Activated CD8-positive, alpha-beta memory T cell treated with anti-CD3 and anti-CD28 coated beads for 48 hours (primary cell): ENCODE measurements around the gene SMPD4.
"Not testable (repeated sequence)": the region's sequence is repeated elsewhere in the genome, so short reads cannot be mapped to it uniquely, and the experiment has no call there.

Source experiments
- DNase-seq, 3 experiments: peaks; one replicate each; pipeline ENCODE4 v3.0.0-alpha.2; 2020; ENCODE audit warnings: low read depth in 2 of 3, low spot score in 2 of 3

The SMPD4 gene, protein sequence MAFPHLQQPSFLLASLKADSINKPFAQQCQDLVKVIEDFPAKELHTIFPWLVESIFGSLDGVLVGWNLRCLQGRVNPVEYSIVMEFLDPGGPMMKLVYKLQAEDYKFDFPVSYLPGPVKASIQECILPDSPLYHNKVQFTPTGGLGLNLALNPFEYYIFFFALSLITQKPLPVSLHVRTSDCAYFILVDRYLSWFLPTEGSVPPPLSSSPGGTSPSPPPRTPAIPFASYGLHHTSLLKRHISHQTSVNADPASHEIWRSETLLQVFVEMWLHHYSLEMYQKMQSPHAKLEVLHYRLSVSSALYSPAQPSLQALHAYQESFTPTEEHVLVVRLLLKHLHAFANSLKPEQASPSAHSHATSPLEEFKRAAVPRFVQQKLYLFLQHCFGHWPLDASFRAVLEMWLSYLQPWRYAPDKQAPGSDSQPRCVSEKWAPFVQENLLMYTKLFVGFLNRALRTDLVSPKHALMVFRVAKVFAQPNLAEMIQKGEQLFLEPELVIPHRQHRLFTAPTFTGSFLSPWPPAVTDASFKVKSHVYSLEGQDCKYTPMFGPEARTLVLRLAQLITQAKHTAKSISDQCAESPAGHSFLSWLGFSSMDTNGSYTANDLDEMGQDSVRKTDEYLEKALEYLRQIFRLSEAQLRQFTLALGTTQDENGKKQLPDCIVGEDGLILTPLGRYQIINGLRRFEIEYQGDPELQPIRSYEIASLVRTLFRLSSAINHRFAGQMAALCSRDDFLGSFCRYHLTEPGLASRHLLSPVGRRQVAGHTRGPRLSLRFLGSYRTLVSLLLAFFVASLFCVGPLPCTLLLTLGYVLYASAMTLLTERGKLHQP

GRCh38 chr2:130181325-130181879, at the start of gene SMPD4:
SMPD4 (minus strand) TSS chr2:130181602; CDS start chr2:130176592, 5,010 bp downstream.
- peak; percentile 94 to 98 (median 95) for DNase-seq

GRCh38 chr2:130230907-130231306, 49.5 kb upstream of the SMPD4 start:
- DNase-seq = not testable (repeated sequence)

- DNase-seq = not testable (repeated sequence)
Measured at GRCh38 chr2:130230376-130230775, 49.0 kb upstream of the SMPD4 start.

- not testable (repeated sequence) for DNase-seq
Measured at GRCh38 chr2:130229161-130229510, 47.7 kb upstream of the SMPD4 start.

- DNase-seq = not testable (repeated sequence)
Measured at GRCh38 chr2:130228467-130229160, 47.2 kb upstream of the SMPD4 start.

- DNase-seq = not testable (repeated sequence)
Measured at GRCh38 chr2:130228005-130228404, 46.6 kb upstream of the SMPD4 start.

- DNase-seq = not testable (repeated sequence)
Measured at GRCh38 chr2:130222523-130222922, 41.1 kb upstream of the SMPD4 start.

DNA sequence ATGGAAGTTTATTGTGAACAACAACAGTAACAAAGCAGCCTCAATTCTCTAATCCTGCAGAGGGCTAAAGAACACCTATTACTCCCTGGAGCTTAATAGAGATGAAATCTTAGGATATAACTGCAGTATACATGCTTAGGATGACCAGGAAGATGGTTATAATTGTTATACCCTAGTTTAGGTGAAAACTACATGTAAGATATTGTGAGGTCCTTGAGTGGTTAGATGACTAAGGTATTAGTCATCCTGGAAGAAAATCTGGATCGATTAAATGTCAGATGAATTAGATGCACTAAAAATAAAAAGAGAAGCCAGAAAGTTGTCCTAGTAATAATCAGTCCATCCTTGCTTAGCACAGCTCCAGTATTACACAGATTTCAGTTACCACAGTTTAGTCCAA, 39.1 kb upstream of the SMPD4 start:
- DNase-seq = not testable (repeated sequence)

GRCh38 chr2:130219147-130219546, 37.7 kb upstream of the SMPD4 start:
- DNase-seq = not testable (repeated sequence)

GRCh38 chr2:130207051-130207450, 25.6 kb upstream of the SMPD4 start:
- DNase-seq = not testable (repeated sequence)

GRCh38 chr2:130203150-130203549, 21.7 kb upstream of the SMPD4 start:
- not testable (repeated sequence) for DNase-seq

DNA sequence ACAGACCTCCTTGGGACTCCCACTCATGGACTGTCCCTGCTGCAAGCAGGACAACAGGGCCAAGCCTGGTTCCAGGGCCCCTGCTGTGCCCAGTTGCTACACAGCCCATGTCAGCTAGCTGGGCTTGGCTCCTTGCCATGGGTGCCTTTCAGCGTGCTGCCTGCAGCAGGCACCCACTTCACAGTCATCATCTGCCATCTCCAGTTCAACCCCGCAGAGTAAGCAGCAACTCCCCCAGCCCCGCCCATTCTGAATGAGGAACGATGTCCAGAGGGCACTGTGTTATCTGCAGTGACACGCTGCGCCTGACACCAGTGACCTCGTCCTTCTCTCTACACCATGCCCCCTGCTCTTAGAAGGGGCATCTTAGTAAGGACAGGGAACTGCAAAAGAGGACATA, 21.1 kb upstream of the SMPD4 start:
- DNase-seq = not testable (repeated sequence)

DNA sequence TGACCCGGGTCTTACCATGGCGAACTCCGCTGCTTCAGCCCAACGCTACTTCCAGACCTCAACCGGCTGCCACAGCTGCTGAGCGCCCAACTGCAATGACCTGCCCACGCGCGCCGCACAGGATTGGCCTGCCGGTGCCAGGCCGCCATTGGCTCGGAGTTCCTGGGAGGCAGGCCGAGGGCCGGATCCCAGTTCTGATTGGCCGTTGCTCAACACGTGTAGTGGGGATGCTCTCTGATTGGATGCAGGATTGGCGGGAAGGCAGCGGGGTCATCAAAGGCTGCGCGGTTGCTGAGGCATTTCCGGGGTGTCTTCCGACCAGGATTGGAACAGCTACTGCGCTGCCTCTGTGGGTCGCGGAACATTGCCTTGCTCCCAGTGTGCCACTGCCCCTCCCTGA, 16.9 kb upstream of the SMPD4 start, which contains the start of gene TUBA3E:
TSS of gene TUBA3E (minus strand) at position 97 of the 400 bp plus-strand sequence. CDS start at position 18, 79 bp downstream.
- no peak for DNase-seq

DNA sequence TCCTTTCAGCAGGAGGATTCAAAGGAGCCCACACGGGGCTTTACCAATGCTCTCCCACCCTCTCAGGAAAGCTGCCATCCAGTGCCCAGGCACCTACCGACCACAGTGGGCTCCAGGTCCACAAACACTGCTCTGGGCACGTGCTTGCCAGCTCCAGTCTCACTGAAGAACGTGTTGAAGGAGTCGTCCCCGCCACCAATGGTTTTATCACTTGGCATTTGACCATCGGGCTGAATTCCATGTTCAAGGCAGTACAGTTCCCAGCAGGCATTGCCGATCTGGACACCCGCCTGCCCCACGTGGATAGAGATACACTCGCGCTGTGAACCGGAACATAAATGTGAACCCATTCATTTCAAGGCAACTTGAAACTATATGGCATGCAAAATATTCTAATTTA, 14.7 kb upstream of the SMPD4 start:
- not testable (repeated sequence) for DNase-seq

- not testable (repeated sequence) for DNase-seq
Measured at GRCh38 chr2:130195089-130195635, 13.8 kb upstream of the SMPD4 start.

GRCh38 chr2:130193824-130194223, 12.4 kb upstream of the SMPD4 start:
- DNase-seq = not testable (repeated sequence)

GRCh38 chr2:130192451-130192850, 11.0 kb upstream of the SMPD4 start:
- DNase-seq = not testable (repeated sequence)

DNA sequence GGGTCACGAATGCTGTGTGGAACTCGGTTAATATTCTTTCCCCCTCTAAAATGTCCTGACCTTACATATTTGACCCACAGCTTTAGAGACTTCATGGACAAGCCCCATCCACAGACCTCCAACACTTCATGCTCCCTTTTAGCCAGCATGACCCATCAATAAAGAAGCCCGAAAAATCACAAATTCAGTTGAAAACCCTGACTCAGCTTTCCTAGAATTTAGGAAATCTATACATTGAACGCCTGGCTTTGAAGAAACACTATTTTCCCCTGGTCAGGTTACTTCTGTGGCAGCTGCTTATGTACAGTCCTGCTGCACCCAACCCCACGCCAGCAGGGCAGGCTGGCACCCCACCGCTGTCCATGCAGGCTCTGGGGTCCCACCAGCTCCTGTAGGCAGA, 9.9 kb upstream of the SMPD4 start:
- DNase-seq = not testable (repeated sequence)

DNA sequence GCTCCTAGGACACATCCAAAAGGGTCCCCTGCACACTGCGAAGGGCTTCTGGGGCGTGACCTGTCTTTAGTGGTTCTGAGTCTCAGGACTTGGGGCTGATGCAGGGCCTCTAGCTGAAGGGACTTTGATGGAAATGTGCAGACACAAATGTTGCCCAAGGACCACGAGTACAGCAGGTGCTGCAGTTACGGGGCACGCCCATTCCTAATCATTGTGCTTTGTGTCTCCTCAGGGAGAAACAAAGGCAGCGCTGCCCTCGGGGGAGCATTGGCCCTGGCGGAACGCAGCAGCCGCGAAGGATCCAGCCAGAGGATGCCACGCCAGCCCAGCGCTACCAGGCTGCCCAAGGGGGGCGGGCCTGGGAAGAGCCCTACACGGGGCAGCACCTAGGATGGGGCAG, 8.8 kb upstream of the SMPD4 start:
- no peak for DNase-seq

DNA sequence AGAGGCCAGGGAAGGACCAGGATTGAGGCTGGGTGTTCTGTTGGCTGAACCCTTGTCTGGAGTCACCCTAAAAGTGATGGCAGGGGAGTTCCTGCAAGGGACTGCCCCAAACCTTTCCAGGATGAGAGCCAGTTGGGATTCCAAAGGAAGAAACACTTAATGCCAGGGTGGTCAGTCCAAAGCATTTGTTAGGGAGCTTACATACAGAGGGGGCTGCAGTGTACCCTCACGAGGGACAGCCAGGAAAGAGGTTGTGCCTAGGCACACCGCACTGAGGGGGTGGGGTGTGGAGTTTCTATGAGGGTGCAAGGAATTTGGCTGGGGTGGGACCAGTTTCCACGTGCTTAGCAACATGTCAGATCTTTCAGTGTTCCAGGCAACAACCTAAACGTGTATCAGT, 7.6 kb upstream of the SMPD4 start:
- not testable (repeated sequence) for DNase-seq
